HG02884 (cell line): Measurements from ENCODE around the gene ASTN1.

Experiments
- ATAC-seq: cut with Tn5 transposase; IDR thresholded peaks from one replicate; pipeline ENCODE4 v1.9.1; 2021; ENCODE audit warnings: mild to moderate bottlenecking, moderate library complexity; ENCODE audit not compliant: unreplicated experiment

ASTN1 gene

GRCh38 chr1:176884911-176885310 is 279.6 kb downstream of the ASTN1 start:
- ATAC-seq = no peak

DNA sequence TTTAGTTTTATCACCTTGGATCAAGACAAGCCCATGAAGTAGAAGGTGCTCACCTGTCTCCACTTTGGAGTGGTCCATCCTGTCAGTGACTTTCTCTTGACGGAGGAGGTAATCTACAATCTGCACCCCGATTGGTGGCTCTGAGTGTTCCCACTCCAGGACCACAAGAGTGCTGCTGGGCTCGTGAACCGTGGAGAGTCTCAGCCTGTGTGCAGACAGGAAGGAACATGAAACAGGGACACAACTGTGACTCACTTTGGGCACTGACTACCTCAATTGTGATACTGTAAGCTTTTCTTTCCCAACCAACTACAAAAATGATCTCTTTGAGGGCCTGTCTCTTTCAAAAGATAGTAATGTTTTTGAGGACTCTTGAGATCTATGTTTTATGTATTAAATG is 280.2 kb downstream of the ASTN1 start:
- no peak for ATAC-seq

- ATAC-seq = peak; percentile 62
Measured at GRCh38 chr1:176880955-176881595, 283.4 kb downstream of the ASTN1 start.

- ATAC-seq = no peak
Measured at GRCh38 chr1:176879784-176880620, 284.5 kb downstream of the ASTN1 start.

- no peak for ATAC-seq
Measured at GRCh38 chr1:176878750-176879536, 285.6 kb downstream of the ASTN1 start.

DNA sequence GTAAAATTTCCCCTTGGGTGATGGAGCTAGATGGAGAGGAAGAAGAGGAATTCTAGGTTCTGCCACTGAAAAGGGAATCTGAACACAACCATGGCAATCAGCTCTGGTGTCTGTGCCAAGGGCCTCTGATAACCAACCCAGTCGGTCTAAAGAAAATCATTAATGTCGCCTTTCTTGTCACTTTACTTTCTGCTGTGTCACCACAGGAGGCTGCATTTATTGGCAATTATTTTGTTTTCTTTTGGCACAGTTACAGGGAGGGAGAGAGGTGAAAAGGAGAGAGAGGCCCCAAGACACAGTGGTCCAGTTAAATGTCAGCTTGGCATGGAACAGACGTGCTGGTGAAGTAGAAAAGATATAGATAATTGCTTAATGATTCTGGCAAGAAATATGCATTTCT is 287.0 kb downstream of the ASTN1 start:
- ATAC-seq = no peak

GRCh38 chr1:176876966-176877515 is 287.5 kb downstream of the ASTN1 start:
- ATAC-seq = no peak

DNA sequence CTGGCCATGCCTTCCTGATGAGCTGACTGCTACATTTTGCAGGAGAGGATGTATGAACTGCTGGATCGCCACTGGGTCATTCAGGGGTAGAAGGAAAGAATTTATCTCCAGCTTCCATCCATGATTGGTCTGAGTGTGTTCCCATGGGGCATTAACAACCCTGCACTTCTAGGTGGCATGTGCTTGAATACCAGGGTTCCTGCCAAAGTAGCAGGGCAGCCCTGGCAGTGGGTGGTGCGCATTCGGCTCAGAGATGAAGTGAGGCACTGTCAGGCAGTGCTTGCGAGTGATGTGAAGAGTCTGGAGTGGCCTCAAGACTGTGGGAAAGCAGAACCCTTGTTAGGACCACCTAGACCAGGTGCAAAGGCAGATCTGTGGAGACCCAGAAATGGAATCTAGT is 294.9 kb downstream of the ASTN1 start:
- ATAC-seq = no peak

DNA sequence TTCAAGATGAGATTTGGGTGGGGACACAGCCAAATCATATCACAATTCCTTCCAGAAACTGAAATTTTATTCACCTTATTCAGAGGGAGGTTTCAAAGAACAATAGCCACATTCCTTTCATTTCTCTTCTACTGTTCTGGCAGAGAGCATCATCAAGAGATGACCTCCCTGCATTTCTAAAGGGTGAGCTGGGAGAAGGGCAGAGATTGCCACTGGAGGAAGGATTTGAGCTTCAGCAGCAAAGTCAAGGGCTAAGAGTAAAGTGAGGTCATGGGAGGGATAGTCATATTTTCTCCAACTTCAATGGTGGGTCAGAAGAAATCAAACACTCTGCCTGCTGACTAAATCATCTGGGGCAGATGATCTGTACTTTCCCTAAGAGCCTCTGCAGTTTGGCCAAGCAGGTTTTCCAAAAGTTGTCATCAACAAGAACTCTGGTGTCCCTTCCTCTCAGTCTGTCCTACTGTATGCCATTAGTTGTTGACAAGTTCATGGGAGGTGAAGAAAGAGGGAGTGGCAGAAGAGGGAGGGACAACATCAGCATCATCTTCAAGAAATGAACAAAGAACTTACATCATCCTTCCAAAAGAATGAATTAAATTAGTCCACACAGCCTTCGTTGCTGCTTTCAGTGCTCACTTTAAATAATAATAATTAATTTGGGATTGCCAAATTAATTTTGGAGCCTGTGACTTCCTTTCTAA is 298.3 kb downstream of the ASTN1 start:
- no peak for ATAC-seq

DNA sequence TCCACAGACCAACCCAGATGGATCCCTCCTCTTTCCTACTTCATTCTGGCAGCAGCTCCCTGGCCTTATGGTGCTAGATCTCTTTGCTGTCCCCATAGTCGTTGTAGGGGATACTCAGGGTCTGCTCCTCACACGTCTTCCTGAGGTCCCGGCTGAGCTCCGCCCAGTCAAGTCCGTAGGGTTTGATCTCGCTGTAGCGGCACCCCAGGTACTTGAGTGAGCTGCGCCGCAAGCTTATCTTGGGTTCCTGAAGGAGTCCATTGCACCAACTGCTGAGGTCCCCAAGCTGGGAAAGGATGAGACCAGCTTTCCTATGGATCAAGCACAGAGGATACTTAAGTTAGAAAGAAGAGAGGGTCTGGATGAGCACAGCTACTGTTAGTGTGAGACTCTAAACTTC is 300.3 kb downstream of the ASTN1 start:
- ATAC-seq = no peak

DNA sequence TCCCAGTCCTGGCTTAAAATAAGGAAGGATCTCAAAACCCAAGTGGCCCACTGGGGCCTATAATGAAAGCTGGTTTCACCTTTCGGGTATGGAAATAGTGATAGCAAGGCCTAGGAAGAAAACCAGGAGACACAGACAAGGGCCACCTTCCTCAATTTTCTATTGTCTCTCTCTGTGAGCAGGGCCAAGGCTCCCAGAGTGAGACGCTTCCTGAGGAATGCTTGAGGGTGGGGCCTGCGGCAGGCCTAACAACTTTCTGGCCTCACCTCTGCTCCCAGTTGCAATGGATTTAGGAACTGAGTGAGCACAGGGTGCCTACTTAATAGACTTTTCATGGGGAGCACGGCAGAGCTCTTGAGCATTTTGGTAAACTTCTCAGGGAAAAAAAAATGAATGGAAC is 300.9 kb downstream of the ASTN1 start:
- no peak for ATAC-seq

DNA sequence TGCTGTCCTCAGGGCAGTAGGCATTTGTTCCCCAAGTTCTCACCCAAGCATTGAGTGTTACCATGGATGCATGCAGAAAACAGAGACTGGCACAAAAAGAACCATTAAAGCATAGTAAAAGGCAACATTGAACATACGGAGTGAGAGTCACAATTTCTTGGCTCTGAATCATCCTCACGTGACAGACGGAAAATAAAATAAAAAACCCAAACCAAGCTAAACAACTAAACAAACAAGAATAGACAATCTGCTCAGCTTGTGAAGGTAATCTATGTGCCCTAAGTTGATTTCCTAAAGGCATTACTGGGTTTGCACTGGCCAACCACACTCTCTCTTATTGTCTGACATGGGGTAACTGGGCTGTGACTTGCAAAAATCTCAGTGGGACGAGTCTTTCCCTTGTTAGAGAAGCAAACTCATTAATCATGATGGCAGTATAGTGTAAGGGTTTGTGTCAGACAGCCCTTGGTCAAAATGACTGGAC is 306.0 kb downstream of the ASTN1 start:
- no peak for ATAC-seq

- no peak for ATAC-seq
Measured at GRCh38 chr1:176857632-176858031, 306.9 kb downstream of the ASTN1 start.

GRCh38 chr1:176854758-176855745 is 309.5 kb downstream of the ASTN1 start:
- no peak for ATAC-seq

- no peak for ATAC-seq
Measured at GRCh38 chr1:176854121-176854520, 310.4 kb downstream of the ASTN1 start.

DNA sequence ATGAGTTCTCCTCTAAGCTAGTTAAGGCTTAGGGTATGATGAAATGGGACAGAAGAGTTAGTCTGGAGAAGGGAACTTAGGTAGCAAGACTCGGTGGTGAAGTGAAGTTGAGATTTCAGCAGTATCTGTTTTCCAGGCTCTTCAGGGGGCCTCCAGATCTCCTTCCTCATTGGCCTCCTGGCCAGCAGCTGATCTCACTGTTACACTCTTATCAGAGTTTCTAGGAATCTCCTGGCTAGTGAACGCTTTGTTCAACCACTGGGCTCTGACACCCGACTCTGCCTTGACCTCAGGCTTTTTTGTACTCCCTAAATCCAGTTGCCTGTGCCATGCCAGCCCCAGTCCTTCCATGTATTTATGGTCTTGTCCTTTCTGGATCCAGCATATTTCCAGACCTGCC is 311.0 kb downstream of the ASTN1 start:
- ATAC-seq = no peak

DNA sequence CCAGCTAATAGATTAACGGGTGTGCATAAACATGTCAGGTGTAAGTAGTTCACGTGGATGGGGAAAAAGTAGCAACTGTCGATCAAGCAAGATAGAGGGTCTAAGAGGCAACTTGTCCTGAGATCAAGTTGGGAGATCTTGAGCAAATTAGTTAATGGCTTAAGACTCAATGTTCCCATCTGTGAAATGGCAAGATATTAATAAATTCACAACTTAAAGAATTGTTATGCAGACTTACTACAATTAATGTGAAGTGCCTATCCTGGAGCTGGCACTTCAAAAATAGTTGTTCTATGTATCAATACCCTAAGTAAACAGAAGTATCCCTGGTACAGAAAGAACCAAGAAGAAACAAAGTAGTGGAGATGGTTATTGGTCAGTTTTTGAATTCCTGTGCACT is 312.4 kb downstream of the ASTN1 start:
- ATAC-seq = no peak

DNA sequence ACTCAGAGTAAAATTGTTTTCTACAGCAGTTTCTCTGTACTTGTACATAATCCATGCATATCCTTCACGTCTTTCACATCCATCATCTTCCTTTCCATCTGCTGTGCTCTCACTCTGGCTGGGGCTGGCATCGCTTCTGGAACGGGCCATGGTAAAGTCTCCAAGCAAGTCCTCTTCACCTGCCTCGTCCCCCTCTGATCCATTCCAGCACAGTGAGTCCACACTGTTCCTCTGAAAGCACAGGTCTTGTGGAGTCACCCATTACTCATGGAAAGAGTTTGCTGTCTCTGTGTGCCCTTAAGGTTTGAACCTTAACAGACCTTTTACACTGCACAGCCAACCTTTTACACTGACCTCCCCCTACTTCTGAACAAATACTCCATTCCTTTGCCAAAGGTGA is 313.6 kb downstream of the ASTN1 start:
- ATAC-seq = no peak

DNA sequence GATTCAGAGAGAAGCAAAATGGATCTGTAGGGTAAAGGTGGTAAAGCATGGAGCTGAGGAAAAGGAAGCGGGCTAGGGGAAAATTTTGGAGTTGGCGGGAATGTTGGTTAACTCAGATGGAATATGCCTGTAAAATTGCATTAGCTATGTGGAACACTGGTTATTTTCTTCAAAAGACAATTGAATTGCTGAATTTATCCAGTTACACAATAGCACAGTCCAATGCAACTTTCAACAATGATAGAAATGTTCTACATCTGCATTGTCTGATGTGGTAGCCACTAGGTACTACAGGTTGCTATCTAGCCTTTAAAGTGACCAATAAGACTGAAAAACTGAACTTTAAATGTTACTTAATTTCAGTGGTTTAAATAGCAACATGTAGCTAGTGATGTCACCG is 315.2 kb downstream of the ASTN1 start:
- no peak for ATAC-seq
